HG02763 (cell line): ENCODE measurements around the gene ATAD1.
"Not testable (repeated sequence)": the region's sequence is repeated elsewhere in the genome, so short reads cannot be mapped to it uniquely, and the experiment has no call there.

Experiments used
- ATAC-seq: cut with Tn5 transposase; IDR thresholded peaks from one replicate; pipeline ENCODE4 v1.9.1; 2021; ENCODE audit warnings: mild to moderate bottlenecking, moderate library complexity; ENCODE audit not compliant: unreplicated experiment

Gene ATAD1

DNA sequence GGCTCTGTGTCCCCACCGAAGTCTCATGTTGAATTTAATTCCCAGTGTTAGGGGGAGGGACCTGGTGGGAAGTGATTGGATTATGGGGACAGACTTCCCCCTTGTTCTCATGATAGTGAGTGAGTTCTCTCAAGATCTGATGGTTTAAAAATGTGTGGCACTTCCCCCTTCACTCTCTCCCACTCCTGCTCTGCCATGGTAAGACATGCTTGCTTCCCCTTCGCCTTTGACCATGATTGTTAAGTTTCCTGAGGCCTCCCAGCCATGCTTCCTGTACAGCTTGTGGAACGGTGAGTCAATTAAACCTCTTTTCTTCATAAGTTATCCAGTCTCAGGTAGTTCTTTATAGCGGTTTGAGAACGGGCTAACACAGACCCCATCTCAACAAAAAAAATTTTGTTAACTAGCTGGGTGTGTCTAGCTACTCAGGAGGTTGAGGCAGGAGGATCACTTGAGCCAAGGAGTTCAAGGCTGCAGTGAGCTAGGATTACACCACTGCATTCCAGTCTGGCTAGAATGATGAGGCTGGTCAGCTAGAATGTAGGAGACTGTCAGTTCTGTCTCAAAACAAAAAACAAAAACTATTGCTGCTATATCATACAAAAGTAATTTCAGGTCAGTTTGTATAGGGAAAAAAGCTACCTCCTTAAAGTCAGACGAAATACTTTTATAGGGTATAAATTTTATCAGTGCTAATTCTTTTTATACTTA lies 57.7 kb downstream of the ATAD1 start:
- ATAC-seq: no peak

DNA sequence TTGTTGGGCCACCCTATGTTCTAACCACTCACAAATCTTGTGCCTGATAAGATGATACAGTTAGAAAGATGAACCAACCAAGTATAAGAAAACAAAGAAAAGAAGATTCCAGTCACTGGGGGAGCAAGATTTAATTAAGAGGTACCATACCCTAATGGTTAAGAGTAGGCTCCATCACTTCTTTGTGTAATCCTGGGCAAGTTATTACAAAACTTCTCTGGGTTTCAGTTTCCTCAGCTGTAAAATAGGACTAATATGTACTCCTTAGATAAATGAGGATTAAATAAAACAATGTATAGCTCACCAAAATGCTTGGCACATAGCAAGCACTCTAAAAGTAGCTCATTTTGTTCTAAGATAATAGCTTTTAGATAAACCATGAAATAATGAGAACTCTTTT lies 58.5 kb downstream of the ATAD1 start:
- no peak for ATAC-seq

DNA sequence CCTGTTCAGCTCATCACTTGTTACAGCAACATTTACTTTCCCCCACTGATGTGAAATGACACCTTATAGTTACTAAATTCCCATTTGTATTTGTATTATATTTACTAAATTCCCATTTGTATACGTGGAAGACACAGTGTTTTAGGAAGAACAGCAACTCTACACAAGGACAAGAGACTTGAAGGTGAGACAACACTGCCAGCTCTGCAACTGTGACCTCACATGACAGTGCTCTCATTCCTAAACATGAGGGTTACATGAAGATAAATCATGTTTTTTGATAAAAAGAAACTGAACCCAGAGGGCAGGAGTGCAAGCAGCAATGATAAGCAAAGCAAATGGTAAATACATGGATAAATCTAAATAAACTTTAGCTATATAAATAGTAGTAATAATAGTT lies 60.3 kb downstream of the ATAD1 start:
- ATAC-seq: no peak

DNA sequence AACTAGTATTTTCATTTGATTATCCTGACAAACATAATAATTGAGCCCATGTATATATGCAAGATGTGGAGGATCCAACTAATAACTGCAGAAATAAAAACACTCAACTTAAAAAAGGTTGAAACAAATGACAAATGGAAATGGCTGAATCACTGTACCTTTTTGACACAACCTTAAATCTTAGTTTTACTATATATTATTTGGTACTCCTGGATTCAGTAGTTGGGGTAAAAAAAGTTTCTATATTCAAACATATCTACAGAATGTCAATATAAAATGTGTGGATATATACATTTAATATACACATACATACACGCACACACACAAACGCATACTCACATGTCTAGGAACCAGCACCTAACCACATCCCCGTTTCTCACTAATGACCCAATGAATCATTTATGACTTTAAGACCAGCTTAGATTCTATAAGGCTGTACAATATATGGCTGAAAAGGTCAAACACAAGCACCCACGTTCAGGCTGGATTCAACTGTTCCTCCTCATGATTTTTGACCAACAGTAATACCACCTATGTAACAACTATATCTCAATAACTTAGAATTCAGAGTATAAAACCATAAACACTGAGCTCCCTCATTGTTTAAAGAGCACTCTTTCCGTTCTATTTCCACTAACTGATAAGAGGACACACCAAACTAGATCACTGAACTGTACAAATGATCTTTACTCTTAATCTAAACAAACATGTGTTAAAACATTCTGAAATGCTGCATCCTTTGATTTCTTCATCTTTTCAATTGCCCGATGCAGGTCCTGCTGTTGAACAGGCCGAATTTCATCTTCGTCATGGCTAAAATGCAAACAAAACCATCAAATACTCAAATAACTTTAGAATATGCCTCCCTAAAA lies 63.8 kb downstream of the ATAD1 start:
- ATAC-seq: no peak

DNA sequence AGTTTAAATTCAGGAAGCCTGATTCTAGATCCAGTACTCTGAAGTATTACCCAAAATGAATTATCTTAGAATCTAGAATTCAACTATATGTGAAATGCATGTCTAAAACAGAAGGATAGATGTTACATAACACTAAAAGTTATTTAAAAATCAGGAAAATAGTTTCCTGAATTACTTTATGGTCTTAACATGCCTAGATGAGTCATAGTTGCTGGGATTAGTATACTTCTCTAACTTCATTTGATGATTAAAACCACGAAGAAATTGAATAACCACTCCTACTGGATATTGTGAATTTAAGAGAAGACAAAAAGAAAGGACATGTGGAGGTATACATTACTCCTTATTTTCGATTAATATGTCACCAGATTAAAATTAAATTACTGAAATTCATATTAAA lies 65.5 kb downstream of the ATAD1 start:
- no peak for ATAC-seq

DNA sequence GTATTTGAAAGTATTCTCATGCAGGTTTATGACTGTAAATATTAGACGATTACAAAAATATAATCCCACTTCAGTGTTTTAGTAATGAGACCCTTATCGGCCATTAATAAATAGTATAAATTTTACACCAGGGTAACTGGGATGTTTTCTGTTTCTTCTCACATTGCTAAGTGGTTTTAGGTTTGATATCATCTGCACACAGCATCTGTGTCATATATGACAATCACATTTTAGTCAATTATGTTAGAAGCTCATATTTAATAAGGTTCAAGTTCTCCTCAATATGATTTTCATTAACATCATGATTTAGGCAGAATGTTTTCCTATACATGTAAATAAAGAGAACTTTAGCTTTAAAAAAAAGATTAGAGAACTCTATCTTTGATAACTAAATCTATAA lies 66.8 kb downstream of the ATAD1 start:
- no peak for ATAC-seq

DNA sequence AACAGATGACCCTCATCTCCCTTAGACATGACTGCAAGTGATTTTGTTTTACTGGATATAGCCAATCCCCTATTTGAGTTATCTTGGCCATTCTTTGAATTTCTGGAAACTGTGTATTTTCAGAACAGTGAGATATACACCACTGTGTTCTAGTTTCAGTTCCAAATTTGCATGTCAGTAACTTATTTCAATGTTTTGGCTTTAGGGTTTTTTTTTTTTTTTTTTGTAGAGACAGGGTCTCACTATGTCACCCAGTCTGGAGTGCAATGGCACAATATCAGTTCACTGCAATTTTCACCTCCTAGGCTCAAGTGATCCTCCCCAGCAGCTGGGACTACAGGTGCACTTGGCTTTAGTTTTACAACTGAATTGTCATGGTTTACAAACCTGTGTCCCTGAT lies 67.2 kb downstream of the ATAD1 start:
- peak; percentile 63 for ATAC-seq

DNA sequence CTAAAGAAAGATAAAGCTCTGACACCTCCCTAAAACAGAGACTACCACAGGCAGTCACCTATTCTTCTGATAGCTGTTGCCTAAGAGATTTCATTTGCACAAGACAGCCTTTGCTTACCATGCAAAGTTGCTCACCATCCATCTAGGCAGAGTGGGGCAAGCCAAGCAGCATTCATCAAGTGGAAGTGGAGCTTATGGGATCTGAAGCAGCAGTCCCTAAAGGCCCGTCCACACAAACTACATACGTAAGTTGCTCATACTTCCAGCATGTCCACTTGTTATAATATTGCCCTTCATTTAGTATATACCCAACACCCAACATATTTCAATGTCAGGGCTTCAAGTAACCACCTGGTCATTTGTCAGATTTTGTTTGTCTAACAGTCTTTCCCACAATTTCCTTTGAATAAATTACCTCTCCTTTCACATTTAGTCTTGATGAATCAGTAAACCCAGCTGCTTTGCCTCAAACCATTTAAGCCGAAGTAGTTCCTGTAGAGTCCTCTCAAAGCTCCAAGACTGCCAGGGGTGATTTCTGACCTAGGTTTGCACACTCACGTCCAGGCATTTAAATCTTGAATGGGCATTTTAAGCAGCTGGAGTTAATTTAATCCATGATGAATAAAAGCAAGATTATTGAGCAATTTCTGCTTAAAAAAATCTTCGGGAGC lies 67.9 kb downstream of the ATAD1 start:
- ATAC-seq: no peak

DNA sequence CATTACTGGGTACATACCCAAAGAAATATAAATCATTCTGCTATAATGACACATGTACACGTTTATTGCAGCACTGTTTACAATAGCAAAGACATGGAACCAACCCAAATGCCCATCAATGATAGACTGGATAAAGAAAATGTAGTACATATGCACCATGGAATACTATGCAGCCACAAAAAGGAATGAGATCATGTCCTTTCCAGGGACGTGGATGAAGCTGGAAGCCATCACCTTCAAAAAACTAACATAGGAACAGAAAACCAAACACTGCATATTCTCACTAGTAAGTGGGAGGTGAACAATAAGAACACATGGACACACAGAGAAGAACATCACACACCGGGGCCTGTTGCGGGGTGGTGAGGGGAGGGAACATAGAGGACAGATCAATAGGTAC lies 69.8 kb downstream of the ATAD1 start:
- ATAC-seq: not testable (repeated sequence)

DNA sequence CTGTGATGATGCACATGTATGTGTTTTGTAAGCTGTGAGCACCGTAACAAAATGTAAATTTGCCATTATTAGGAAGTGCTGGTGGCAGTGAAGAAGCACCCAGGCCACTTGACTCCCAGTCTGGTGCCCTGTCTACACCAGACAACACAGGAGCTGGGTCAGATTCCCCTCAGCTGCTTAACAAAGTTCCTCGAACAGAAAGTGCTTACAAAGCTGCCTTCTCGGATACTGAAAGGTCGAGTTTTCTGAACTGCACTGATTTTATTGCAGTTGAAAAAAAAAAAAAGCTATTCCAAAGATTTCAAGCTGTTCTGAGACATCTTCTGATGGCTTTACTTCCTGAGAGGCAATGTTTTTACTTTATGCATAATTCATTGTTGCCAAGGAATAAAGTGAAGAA lies 71.1 kb downstream of the ATAD1 start:
- no peak for ATAC-seq

DNA sequence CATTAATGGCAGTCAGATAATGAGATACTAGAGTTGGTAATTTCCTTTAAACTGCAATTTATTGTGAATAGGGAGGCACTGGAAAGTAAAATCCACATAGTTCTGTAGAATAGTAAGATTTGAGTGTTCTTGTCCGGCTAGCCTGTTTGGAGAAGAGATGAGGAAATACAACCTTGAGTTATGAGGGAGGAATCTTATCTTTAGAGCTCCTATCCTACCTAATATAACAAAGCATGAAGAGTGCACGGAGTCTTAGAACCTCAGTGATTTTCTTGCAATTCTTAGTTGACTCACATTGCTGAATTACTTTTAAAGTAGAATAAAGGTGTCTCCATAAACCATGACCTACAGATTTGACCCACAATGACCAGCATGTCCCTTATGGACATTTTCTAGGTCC lies 73.4 kb downstream of the ATAD1 start:
- no peak for ATAC-seq

DNA sequence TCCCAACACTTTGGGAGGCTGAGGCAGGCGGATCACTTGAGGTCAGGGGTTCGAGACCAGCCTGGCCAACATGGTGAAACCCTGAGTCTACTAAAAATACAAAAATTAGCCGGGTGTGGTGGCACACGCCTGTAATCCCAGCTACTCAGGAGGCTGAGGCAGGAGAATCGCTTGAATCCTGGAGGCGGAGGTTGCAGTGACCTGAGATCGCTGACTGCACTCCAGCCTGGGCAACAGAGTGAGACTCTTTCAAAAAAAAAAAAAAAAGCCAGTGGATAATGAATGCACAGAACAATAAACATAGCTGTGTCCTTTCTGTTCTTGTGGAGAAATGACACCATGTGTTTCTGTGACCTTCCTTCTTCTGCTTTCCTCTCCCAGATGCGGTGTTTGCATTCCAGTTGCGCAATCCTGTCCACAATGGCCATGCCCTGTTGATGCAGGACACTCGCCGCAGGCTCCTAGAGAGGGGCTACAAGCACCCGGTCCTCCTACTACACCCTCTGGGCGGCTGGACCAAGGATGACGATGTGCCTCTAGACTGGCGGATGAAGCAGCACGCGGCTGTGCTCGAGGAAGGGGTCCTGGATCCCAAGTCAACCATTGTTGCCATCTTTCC lies 74.9 kb downstream of the ATAD1 start:
- not testable (repeated sequence) for ATAC-seq

DNA sequence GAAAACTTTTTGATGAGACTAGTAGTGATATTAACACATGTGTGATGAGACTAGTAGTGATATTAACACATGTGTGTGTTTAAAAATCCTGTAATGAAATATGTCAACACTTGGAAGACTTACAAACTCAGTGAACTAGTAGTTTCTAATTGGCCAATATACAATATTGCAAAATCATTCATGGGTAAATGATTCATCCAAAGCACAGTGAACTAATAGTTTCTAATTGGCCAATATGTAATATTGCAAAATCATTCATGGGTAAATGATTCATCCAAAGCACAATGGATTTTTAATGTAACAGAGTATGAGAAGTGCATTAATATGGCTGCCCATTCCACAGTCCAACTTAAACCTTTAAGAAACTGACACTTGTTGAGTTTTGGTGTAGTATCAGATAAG lies 77.8 kb downstream of the ATAD1 start:
- no peak for ATAC-seq

DNA sequence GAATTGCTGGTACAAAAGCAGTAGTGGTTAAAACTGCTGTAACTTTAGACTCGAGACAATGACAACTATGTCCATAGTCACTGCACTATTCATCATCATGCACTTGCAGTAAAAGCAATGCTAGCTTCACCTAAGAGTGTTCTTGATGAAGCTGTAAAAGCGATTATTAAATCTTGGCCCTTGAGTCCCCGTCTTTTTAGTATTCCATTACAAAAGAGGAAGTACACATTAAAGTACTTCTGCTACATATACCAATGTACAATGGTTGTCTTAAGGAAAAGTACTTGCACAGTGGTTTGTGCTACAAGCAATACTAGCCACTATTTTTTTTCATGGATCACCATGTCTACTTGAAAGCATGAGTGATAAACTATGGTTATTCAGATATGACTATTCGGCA lies 78.3 kb downstream of the ATAD1 start:
- no peak for ATAC-seq

DNA sequence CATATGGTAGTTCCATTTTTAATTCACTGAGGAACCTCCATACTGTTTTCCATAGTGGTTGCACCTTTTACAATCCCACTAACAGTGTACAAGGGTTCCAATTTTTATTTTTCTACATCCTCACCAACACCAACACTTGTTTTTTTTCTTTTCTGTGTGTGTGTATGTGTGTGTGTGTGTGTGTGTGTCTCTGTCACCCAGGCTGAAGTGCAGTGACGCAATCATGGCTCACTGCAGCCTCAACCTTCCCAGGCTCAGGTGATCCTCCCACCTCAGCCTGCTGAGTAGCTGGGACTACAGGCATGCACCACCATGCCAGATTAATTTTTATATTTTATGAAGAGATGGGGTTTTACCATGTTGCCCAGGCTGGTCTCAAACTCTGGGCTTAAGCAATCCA lies 79.8 kb downstream of the ATAD1 start:
- not testable (repeated sequence) for ATAC-seq

DNA sequence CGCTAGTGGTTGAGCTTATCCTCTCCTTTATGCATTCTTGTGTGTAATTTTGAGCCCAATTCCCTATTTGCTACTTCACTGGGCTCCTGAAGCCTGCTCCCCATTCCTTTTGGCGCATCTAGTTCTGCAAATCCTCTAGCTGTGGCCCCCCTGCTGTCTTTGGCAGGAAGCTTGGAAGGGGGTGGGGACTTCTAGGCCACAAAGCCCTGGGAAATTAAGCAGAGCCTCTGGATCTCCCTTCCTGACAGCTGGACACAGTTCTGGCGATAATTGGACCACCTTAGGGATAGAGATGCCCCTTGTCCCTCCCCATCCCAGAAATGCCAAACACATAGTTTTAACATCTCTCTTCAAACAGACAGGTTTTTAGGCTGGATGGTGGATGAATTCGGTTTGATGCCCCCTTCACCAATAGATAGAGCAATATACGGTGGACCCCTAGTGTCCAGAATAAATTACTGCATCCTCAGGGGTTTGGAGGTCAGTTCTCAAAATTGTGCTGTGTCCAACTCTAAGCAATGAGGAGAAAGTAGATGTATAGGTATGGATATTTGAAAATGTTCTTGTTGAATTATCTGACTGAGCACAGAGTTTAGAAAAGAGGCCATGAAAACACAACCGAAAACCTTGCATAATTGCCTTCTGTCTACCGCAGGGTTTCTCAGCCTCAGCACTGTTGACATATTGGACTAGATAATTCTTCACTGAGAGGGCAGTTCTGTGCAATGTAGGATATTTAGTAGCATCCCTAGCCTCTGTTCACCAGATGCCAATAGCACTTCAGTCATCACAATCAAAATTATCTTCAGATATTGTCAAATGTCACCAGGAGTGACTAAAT lies 82.8 kb downstream of the ATAD1 start:
- ATAC-seq: no peak

DNA sequence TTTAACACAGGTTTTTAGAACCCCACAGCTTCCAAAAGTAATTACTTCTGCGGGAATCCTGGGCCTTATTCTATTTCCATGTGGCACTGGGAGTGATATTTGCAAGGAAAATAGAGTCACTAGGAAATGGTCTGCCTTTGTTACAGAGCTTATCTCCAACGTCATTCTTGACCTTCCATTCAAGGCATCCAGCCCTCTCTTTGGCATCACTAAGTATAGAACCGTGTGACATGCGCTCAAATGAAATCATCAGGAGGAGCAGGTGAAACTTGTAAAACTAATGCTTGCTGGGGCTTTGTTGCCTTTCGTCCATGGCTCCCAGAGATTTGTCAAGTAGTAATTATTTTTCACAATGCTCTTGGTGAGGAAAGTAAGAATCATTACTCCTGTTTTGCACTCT lies 84.9 kb downstream of the ATAD1 start:
- ATAC-seq: no peak

DNA sequence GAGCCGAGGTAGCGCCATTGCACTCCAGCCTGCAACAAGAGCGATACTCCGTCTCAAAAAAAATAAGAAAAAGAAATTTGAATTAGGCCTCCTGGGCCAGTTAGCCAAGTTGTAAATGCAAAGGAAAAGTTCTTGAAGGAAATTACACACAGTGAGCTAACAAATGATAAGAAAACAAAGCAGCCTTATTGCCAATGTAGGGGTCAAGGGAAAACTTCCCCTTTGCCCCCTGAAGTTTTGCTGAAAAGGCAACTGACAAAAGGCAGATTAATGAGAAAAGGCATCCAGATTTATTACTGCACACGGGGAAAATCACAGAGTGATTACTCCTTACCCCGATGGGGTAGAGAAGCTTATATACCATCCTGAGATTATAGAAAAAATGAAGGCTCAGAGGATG lies 88.1 kb downstream of the ATAD1 start:
- ATAC-seq: no peak

DNA sequence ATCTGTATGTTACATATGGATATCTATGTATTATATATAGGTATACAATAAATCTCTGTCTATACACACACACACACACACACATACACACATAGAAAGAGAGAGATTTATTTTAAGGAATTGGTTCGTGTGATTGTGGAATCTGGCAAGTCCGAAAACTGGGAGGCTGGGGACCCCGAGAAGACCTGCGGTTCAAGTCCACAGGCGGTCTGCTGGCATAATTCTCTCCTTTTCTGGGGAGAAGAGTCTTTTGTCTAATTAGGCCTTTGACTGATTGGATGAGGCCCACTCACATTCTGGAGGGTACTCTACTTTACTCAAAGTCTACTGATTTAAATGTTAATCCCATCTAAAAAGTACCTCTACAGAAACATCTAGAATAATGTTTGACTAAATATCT lies 93.2 kb downstream of the ATAD1 start:
- ATAC-seq: no peak

DNA sequence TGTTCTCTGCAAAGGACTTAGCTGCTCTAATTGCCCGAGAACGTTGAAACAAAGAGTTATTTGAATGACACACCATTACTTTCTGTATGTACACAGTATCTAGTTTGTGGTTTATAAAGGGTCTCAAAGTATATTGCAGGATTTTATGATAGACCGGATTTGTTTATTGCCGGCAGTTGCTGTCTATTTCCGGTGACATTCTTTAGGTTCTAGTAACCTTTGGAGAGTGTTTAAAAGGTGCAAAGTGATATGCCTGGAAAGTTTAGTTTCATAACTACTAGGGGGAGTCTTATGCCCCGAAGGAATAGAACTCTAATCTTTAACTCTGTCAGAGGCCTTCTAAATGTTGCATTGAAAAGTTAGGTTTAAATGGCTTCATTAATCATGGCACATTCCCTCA lies 94.5 kb downstream of the ATAD1 start:
- no peak for ATAC-seq

DNA sequence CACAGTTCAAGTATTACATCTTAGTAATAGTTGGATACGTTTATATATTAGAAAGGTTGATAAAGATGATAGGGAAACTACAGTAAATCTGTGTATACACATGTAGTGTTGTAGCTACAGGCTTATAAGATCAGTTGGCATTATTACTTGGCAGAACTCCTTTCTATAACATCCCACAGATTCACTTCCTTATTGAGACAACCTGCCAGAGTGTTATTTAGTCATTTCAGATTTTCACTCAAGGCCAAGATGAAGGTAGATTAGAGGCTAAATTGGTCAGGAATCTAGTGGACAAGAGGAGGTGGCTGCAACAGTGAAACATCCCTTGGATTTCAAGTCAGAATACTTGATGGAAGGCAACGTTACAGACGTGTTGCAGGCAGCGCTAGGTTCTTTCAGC lies 95.3 kb downstream of the ATAD1 start:
- no peak for ATAC-seq
